Measurements from ENCODE around the gene GPR160. TPM values are rescaled to one million over a fixed set of nuclear protein-coding genes. Genes with fewer than 3 reads are reported as not detected.
A peak's percentile ranks its signal among the peaks of the same experiment; 100 is the strongest.

GPR160 gene
- total RNA-seq, 1 donor from 2014 or later: 6.0 TPM

DNA sequence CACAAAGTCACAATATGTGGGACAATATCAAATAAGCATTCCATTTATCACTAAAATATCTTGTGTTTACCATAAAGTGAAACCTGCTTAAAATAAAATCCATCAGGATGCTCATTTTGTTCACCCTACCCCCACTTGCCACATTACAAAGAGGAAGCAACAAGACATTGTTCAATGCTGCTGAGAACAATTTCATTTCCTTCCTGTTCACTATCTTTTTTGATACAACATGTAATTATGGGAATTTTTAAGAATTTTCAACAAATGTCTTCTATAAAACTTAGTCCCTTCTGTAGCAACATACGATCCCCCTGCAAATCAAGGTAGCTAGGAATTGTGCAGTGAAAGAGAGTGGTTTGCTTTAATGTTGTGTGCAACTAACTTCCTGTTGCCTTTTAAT is 34.9 kb upstream of the GPR160 start:
- Mint-ChIP-seq H3K9me3 (no peaks in the 10 kb centered on the region), H3K4me1 (peaks cover 3% of the 10 kb centered on the region), H3K27ac (no peak overlapping the region), H3K4me3 (no peak overlapping the region), H3K27me3 (ENCODE audit: insufficient read depth, low read depth) (peaks cover 5% of the 10 kb centered on the region), H3K36me3 (peaks cover 6% of the 10 kb centered on the region)
- H3K4me2 ChIP-seq: no peak overlapping the region
- no peak for DNase-seq (ENCODE audit: low spot score)
- no peaks in the 10 kb centered on the region for H3K79me2 ChIP-seq (ENCODE audit: low read depth)
- H4K20me1 ChIP-seq (ENCODE audit: low read depth): no peaks in the 10 kb centered on the region
- no peak for TF ChIP-seq EZH2 (IDR thresholded peaks at IDR 0.05)
- TF ChIP-seq, protein P1, sequence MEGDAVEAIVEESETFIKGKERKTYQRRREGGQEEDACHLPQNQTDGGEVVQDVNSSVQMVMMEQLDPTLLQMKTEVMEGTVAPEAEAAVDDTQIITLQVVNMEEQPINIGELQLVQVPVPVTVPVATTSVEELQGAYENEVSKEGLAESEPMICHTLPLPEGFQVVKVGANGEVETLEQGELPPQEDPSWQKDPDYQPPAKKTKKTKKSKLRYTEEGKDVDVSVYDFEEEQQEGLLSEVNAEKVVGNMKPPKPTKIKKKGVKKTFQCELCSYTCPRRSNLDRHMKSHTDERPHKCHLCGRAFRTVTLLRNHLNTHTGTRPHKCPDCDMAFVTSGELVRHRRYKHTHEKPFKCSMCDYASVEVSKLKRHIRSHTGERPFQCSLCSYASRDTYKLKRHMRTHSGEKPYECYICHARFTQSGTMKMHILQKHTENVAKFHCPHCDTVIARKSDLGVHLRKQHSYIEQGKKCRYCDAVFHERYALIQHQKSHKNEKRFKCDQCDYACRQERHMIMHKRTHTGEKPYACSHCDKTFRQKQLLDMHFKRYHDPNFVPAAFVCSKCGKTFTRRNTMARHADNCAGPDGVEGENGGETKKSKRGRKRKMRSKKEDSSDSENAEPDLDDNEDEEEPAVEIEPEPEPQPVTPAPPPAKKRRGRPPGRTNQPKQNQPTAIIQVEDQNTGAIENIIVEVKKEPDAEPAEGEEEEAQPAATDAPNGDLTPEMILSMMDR (IDR thresholded peaks at IDR 0.05): no peak
- no peak for TF ChIP-seq EZH2phosphoT487 (IDR thresholded peaks at IDR 0.05)
- H3K9me3 ChIP-seq (ENCODE audit: low read depth): no peaks in the 10 kb centered on the region
- H3K9ac ChIP-seq: no peak overlapping the region
- no peaks in the 10 kb centered on the region for H3K4me1 ChIP-seq
- H2AFZ ChIP-seq (replicated peaks): no peak overlapping the region
- no peaks in the 10 kb centered on the region for H3F3A ChIP-seq (ENCODE audit: low read depth)
- H3K4me3 ChIP-seq: no peak overlapping the region
- H3K27ac ChIP-seq: no peak overlapping the region
- no peaks in the 10 kb centered on the region for H3K27me3 ChIP-seq
- no peaks in the 10 kb centered on the region for H3K36me3 ChIP-seq

DNA sequence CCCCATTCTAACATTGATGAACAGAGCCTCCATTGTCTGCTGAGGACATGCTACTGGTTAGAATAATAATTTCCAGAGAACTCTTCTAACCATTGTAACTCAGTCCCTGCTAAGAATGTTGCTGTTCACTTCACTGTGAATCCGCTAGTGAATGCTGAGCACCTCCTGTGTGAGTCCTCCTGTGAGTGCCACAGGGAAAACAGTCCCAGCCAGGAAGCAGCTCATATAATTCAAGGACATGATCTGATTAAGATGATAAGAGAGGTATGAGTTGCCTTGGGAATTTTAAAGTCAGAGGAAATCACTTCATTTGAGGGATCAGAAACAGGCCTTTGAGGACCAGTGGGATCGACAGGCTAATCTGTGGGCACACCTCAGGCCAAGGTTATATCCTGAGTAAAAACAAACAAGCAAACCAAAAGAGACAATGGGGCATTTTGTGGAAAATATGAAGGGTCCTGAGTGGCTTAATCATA is 33.9 kb upstream of the GPR160 start:
- H3K27ac ChIP-seq: no peak overlapping the region
- no peaks in the 10 kb centered on the region for H3K9me3 ChIP-seq (ENCODE audit: low read depth)
- H3K4me1 ChIP-seq: no peaks in the 10 kb centered on the region
- H2AFZ ChIP-seq (replicated peaks): no peak overlapping the region
- no peak overlapping the region for H3K9ac ChIP-seq
- Mint-ChIP-seq H3K9me3 (no peaks in the 10 kb centered on the region), H3K27ac (no peak overlapping the region), H3K4me1 (peaks cover 3% of the 10 kb centered on the region), H3K4me3 (no peak overlapping the region), H3K36me3 (peaks cover 6% of the 10 kb centered on the region), H3K27me3 (ENCODE audit: insufficient read depth, low read depth) (peaks cover 5% of the 10 kb centered on the region)
- no peak for DNase-seq (ENCODE audit: low spot score)
- no peak overlapping the region for H3K4me3 ChIP-seq
- H3K36me3 ChIP-seq: no peaks in the 10 kb centered on the region
- no peaks in the 10 kb centered on the region for H3F3A ChIP-seq (ENCODE audit: low read depth)
- no peaks in the 10 kb centered on the region for H3K27me3 ChIP-seq
- H3K79me2 ChIP-seq (ENCODE audit: low read depth): no peaks in the 10 kb centered on the region
- no peaks in the 10 kb centered on the region for H4K20me1 ChIP-seq (ENCODE audit: low read depth)
- no peak for TF ChIP-seq EZH2 (IDR thresholded peaks at IDR 0.05)
- TF ChIP-seq, protein P1 (IDR thresholded peaks at IDR 0.05): no peak
- TF ChIP-seq EZH2phosphoT487 (IDR thresholded peaks at IDR 0.05): no peak
- no peak overlapping the region for H3K4me2 ChIP-seq

DNA sequence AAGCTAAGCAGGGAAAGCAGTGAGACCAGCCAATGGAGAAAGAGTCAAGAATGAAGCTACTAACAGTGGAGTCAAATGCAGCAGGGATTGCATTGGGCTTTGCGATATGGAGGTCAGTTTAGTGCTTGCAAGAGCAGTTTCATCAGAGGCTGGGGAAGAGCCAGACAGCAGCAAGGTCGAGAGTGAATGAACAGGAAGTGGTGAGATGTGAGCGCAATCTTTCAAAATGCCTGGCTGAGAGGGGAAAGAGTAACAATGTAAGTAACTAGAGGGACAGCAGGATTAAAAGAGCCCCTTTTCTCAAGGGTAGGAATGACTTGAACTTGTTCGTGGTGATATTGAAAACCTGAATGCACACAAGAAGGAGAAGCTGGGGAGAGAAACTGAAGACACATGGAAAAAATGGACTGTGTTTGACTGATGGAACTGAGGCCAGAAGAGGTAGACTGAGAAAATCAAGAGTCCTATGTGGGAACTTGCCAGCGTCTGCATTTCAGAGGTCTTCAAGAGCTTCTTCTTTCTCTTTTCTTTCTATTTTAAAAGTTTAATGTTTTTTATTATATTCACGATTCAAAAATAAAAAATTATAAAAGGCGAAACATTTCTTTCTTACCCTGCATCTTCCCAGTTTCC is 30.6 kb upstream of the GPR160 start:
- Histone ChIP-seq H3K79me2 (ENCODE audit: low read depth) (no peaks in the 10 kb centered on the region), H3K4me1 (no peaks in the 10 kb centered on the region), H3K9ac (no peak overlapping the region), H3K36me3 (no peaks in the 10 kb centered on the region), H3K4me3 (no peak overlapping the region), H3K4me2 (no peak overlapping the region), H3K27ac (no peak overlapping the region), H2AFZ (replicated peaks) (peak overlapping the region; percentile 37), H3K27me3 (no peaks in the 10 kb centered on the region), H3K9me3 (ENCODE audit: low read depth) (no peaks in the 10 kb centered on the region), H4K20me1 (ENCODE audit: low read depth) (no peaks in the 10 kb centered on the region), H3F3A (ENCODE audit: low read depth) (no peaks in the 10 kb centered on the region)
- no peak for DNase-seq (ENCODE audit: low spot score)
- no peaks in the 10 kb centered on the region for H3K36me3 Mint-ChIP-seq
- H3K4me1 Mint-ChIP-seq: peaks cover 3% of the 10 kb centered on the region
- no peak overlapping the region for H3K4me3 Mint-ChIP-seq
- H3K27ac Mint-ChIP-seq: no peak overlapping the region
- peaks cover 5% of the 10 kb centered on the region for H3K27me3 Mint-ChIP-seq (ENCODE audit: insufficient read depth, low read depth)
- TF ChIP-seq, protein P1 (IDR thresholded peaks at IDR 0.05): no peak
- no peak for TF ChIP-seq EZH2phosphoT487 (IDR thresholded peaks at IDR 0.05)
- TF ChIP-seq EZH2 (IDR thresholded peaks at IDR 0.05): no peak
- H3K9me3 Mint-ChIP-seq: no peaks in the 10 kb centered on the region

All from neural progenitor cell (in vitro differentiated cells).